SU-DHL-6 (cell line): ENCODE measurements around the gene CTPS2.
"Not testable (repeated sequence)": the region's sequence is repeated elsewhere in the genome, so short reads cannot be mapped to it uniquely, and the experiment has no call there.

Source experiments
- H2AFZ ChIP-seq: fragments of 200-600 bp; sonication (generic); 2 replicates; pipeline ENCODE4 v1.6.1; 2014; ENCODE audit warnings: low read depth, mild to moderate bottlenecking, moderate library complexity, mixed read lengths, antibody characterized with exemption, low read length; ENCODE audit not compliant: severe bottlenecking
- H3F3A ChIP-seq: fragments of 200-600 bp; shearing (Covaris generic); 2 replicates; pipeline ENCODE4 v1.6.0; 2016; ENCODE audit warnings: antibody characterized with exemption, mild to moderate bottlenecking; ENCODE audit not compliant: insufficient read depth
- H3K27ac ChIP-seq: fragments of 200-600 bp; sonication (generic); 2 replicates; pipeline ENCODE4 v1.5.1; 2016; ENCODE audit warnings: low read depth, mild to moderate bottlenecking, low read length, moderate library complexity, mixed read lengths
- H3K27me3 ChIP-seq: fragments of 200-600 bp; sonication (generic), shearing (Covaris generic); 2 replicates; pipeline ENCODE4 v1.6.0; 2014; ENCODE audit warnings: mild to moderate bottlenecking, low read length
- H3K36me3 ChIP-seq: fragments of 200-600 bp; sonication (generic); 2 replicates; pipeline ENCODE4 v1.6.1; 2014; ENCODE audit warnings: mild to moderate bottlenecking, low read length, mixed read lengths
- H3K4me2 ChIP-seq: fragments of 300-600, 200-600 bp; shearing (Covaris generic), sonication (generic); 2 replicates; pipeline ENCODE4 v1.6.0; 2014; ENCODE audit warnings: low read length, low read depth, mild to moderate bottlenecking; ENCODE audit not compliant: poor library complexity, severe bottlenecking
- H3K4me3 ChIP-seq: fragments of 200-600 bp; sonication (generic); 2 replicates; pipeline ENCODE4 v1.5.1; 2014; ENCODE audit warnings: antibody characterized with exemption, low read length, mild to moderate bottlenecking, mixed read lengths; ENCODE audit not compliant: insufficient read depth, poor library complexity, severe bottlenecking
- H3K79me2 ChIP-seq: fragments of 200-600 bp; sonication (generic); 2 replicates; pipeline ENCODE4 v1.6.1; 2014; ENCODE audit warnings: mild to moderate bottlenecking, low read length, moderate library complexity; ENCODE audit not compliant: insufficient read depth
- H3K9ac ChIP-seq: fragments of 200-600 bp; sonication (generic); 2 replicates; pipeline ENCODE4 v1.7.0; 2014; ENCODE audit warnings: mild to moderate bottlenecking, low read length
- H3K9me2 ChIP-seq: fragments of 200-600 bp; sonication (generic); replicated peaks from 2 replicates; pipeline ENCODE4 v1.6.1; 2014; ENCODE audit warnings: low read length; ENCODE audit not compliant: insufficient read depth
- H3K9me3 ChIP-seq: fragments of 200-600 bp; sonication (generic); 2 replicates; pipeline ENCODE4 v1.6.1; 2014; ENCODE audit warnings: low read length, mixed read lengths; ENCODE audit not compliant: insufficient read depth
- H4K20me1 ChIP-seq: fragments of 200-600 bp; sonication (generic); 2 replicates; pipeline ENCODE4 v1.6.1; 2014; ENCODE audit warnings: low read depth, mild to moderate bottlenecking, antibody characterized with exemption, low read length, moderate library complexity, mixed read lengths
- CTCF ChIP-seq: fragments of 200-600 bp; sonication (generic); IDR thresholded peaks from one replicate; pipeline ENCODE4 v1.5.1; 2017; ENCODE audit warnings: antibody characterized with exemption, mild to moderate bottlenecking, low read length, moderate library complexity; ENCODE audit not compliant: insufficient read depth, poor library complexity, severe bottlenecking
- EZH2phosphoT487 ChIP-seq: fragments of 200-600 bp; sonication (generic), shearing (Covaris generic); conservative IDR thresholded peaks from 2 replicates; pipeline ENCODE4 v1.6.1; 2018; ENCODE audit warnings: mild to moderate bottlenecking, antibody characterized with exemption, low read length, moderate library complexity, mixed read lengths

CTPS2 gene

DNA sequence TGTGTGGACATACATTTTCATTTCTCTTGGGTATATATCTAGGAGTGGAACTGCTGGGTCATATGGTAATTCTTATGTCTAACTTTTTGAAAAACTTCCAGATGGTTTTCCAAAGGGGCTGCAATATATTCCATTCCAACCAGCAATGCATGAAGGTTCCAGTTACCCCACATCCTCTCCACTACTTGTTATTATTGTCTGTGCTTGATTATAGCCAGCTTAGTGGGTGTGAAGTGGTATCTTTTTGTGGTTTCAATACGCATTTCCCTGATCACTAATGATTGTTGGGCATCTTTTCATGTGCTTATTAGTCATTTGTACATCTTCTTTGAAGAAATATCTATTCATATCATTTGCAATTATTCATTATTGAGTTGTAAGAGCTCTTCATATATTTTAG is 94.0 kb downstream of the CTPS2 start:
- no peaks in the 10 kb centered on the region for H4K20me1 ChIP-seq
- H3K9ac ChIP-seq = no peak overlapping the region
- no peaks in the 10 kb centered on the region for H3K9me3 ChIP-seq
- TF ChIP-seq CTCF (no peak), EZH2phosphoT487 (no peak)
- H3K27me3 ChIP-seq = no peaks in the 10 kb centered on the region
- no peaks in the 10 kb centered on the region for H3K36me3 ChIP-seq
- no peak overlapping the region for H3K4me2 ChIP-seq
- no peak overlapping the region for H3K4me3 ChIP-seq
- no peaks in the 10 kb centered on the region for H3K9me2 ChIP-seq
- H2AFZ ChIP-seq = no peak overlapping the region
- H3F3A ChIP-seq = no peaks in the 10 kb centered on the region
- H3K27ac ChIP-seq = no peak overlapping the region
- no peaks in the 10 kb centered on the region for H3K79me2 ChIP-seq

GRCh38 chrX:16617382-16617781 is 95.1 kb downstream of the CTPS2 start:
- Histone ChIP-seq H3K4me2 (no peak overlapping the region), H3K36me3 (no peaks in the 10 kb centered on the region), H3K9me3 (no peaks in the 10 kb centered on the region), H3K79me2 (no peaks in the 10 kb centered on the region), H3K9me2 (no peaks in the 10 kb centered on the region), H3K27ac (no peak overlapping the region), H4K20me1 (no peaks in the 10 kb centered on the region), H3K4me3 (no peak overlapping the region), H2AFZ (no peak overlapping the region), H3F3A (no peaks in the 10 kb centered on the region), H3K9ac (no peak overlapping the region), H3K27me3 (no peaks in the 10 kb centered on the region)
- TF ChIP-seq CTCF (no peak), EZH2phosphoT487 (no peak)

- H4K20me1 ChIP-seq = no peaks in the 10 kb centered on the region
- H3K79me2 ChIP-seq = no peaks in the 10 kb centered on the region
Measured at GRCh38 chrX:16612257-16612897, 100.1 kb downstream of the CTPS2 start.

DNA sequence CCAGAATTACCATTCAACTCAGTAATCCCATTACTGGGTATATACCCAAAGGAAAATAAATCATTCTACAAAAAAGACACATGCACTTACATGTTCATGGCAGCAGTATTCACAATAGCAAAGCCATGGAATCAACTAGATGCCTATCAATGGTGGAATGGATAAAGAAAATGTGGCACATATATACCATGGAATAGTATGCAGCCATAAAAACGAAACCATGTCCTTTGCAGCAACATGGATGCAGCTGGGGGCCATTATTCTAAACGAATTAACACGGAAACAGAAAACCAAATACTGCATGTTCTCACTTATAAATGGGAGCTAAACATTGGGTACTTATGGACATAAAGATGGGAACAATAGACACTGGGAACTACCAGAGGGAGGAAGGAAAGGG is 101.8 kb downstream of the CTPS2 start:
- not testable (repeated sequence) for H3K27ac ChIP-seq

More at GRCh38 chrX:16612257-16612897, 100.1 kb downstream of the CTPS2 start:
- Histone ChIP-seq H3K4me3 (no peak overlapping the region), H3K9ac (no peak overlapping the region), H3K27me3 (no peaks in the 10 kb centered on the region), H3K36me3 (no peaks in the 10 kb centered on the region), H3K9me3 (no peaks in the 10 kb centered on the region), H3K27ac (no peak overlapping the region), H3K9me2 (no peaks in the 10 kb centered on the region), H3F3A (no peaks in the 10 kb centered on the region), H2AFZ (no peak overlapping the region), H3K4me2 (no peak overlapping the region)
- TF ChIP-seq CTCF = no peak
- no peak for TF ChIP-seq EZH2phosphoT487

More for the DNA sequence above, 101.8 kb downstream of the CTPS2 start:
- not testable (repeated sequence) for H3K79me2 ChIP-seq, H3K9me2 ChIP-seq, H2AFZ ChIP-seq, H3K4me2 ChIP-seq, H3K27me3 ChIP-seq, H3K9ac ChIP-seq, H3K36me3 ChIP-seq, H3F3A ChIP-seq, H4K20me1 ChIP-seq, H3K4me3 ChIP-seq, H3K9me3 ChIP-seq
